Measurements from ENCODE around the gene THAP3. TPM values are rescaled to one million over a fixed set of nuclear protein-coding genes. Genes with fewer than 3 reads are reported as not detected.
"Not testable (repeated sequence)": the region's sequence is repeated elsewhere in the genome, so short reads cannot be mapped to it uniquely, and the experiment has no call there.

THAP3 gene
- total RNA-seq, 5 donors from 2014 or later (not counting 1 experiment from before 2014, with no cell fraction given), result 12.8 to 37.1 (median 26.1) TPM

DNA sequence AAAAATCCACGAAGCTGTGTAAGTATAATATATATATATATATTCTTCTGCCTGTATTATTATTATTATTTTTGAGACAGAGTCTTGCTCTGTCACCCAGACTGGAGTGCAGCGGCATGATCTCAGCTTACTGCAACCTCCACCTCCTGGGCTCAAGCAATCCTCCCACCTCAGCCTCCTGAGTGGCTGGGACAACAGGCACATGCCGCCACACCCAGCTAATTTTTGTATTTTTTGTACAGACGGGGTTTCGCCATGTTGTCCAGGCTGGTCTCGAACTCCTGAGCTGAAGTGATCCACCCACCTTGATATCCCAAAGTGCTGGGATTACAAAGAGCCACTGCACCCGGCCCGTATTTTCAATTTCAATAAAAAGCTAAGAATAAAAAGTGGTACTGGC lies 24.7 kb upstream of the THAP3 start:
- H3K27me3 Mint-ChIP-seq, POLR2A ChIA-PET: not testable (repeated sequence)

GRCh38 chr1:6600410-6601048 lies 24.1 kb upstream of the THAP3 start:
- Histone ChIP-seq H3K4me1 (ENCODE audit: control insufficient read depth in 1 of 2, extremely low read depth in 1 of 2, insufficient read depth in 2 of 2, low read length in 2 of 2) (peaks cover 17 to 68% of the 10 kb centered on the region in 2 experiments), H3K36me3 (ENCODE audit: control insufficient read depth in 2 of 2, extremely low read depth in 1 of 2, insufficient read depth in 1 of 2, low read length in 1 of 2) (peaks cover 12 to 27% of the 10 kb centered on the region in 2 donors), H3K27me3 (replicated peaks in 1 of 2; ENCODE audit: control insufficient read depth in 2 of 2, extremely low read depth in 1 of 2, insufficient read depth in 2 of 2, low read length in 1 of 2) (no peaks in the 10 kb centered on the region), H3K9me3 (no peaks in the 10 kb centered on the region), H3K27ac (ENCODE audit: low read length) (peak overlapping the region; percentile 51), H3K4me3 (ENCODE audit: control insufficient read depth in 1 of 2, extremely low read depth in 1 of 2, low read length in 1 of 2) (peak overlapping the region; percentile 79 to 97)
- peaks cover 21% of the 10 kb centered on the region for H3K36me3 Mint-ChIP-seq
- H3K27me3 Mint-ChIP-seq, result no peaks in the 10 kb centered on the region
- POLR2A ChIA-PET, result no interaction called here
- ATAC-seq (replicated peaks in 1 of 4), result peak in 1 of 4 experiments; percentile 2
- CTCF ChIA-PET, result interaction anchor here in 1 of 2 donors (0.7 to 2.0 kb wide), 4 partner anchors 20 to 101 kb away, joined by 3 to 10 read pairs (median 4); partner anchors contain the start of genes DNAJC11, NOL9 and ZBTB48
- H3K9me3 Mint-ChIP-seq, result no peaks in the 10 kb centered on the region
- no peak for DNase-seq
- H3K4me1 Mint-ChIP-seq, result peaks cover 48 to 63% (median 53%) of the 10 kb centered on the region in 3 donors
- 18% methylated on average over 4 of the region's 10 CpGs for WGBS (ENCODE audit: insufficient coverage)
- peak overlapping the region; percentile 98 to 99 for H3K27ac Mint-ChIP-seq
- H3K4me3 Mint-ChIP-seq, result peak overlapping the region; percentile 96 to 99 (median 99)

More for the DNA sequence above, 24.7 kb upstream of the THAP3 start:
- peak overlapping the region; percentile 79 to 97 for H3K4me3 ChIP-seq (ENCODE audit: control insufficient read depth in 1 of 2, extremely low read depth in 1 of 2, low read length in 1 of 2)
- H3K27me3 ChIP-seq (replicated peaks in 1 of 2; ENCODE audit: control insufficient read depth in 2 of 2, extremely low read depth in 1 of 2, insufficient read depth in 2 of 2, low read length in 1 of 2); H3K9me3 Mint-ChIP-seq; H3K9me3 ChIP-seq; DNase-seq; ATAC-seq (replicated peaks in 1 of 4): not testable (repeated sequence)
- peaks cover 50 to 66% (median 58%) of the 10 kb centered on the region in 3 donors for H3K4me1 Mint-ChIP-seq
- 0% methylated on average over 2 of the region's 8 CpGs for WGBS (ENCODE audit: insufficient coverage)
- H3K36me3 ChIP-seq (ENCODE audit: control insufficient read depth in 2 of 2, extremely low read depth in 1 of 2, insufficient read depth in 1 of 2, low read length in 1 of 2), result peaks cover 17 to 32% of the 10 kb centered on the region in 2 donors
- peaks cover 17 to 71% of the 10 kb centered on the region in 2 experiments for H3K4me1 ChIP-seq (ENCODE audit: control insufficient read depth in 1 of 2, extremely low read depth in 1 of 2, insufficient read depth in 2 of 2, low read length in 2 of 2)
- peak overlapping the region; percentile 96 to 99 (median 99) for H3K4me3 Mint-ChIP-seq
- peaks cover 26% of the 10 kb centered on the region for H3K36me3 Mint-ChIP-seq
- CTCF ChIA-PET, result interaction anchor here in 1 of 2 donors (0.7 to 2.0 kb wide), 4 partner anchors 20 to 101 kb away, joined by 3 to 10 read pairs (median 4); partner anchors contain the start of genes DNAJC11, NOL9 and ZBTB48
- H3K27ac ChIP-seq (ENCODE audit: low read length), result peak overlapping the region; percentile 51
- peak overlapping the region; percentile 98 to 99 for H3K27ac Mint-ChIP-seq

GRCh38 chr1:6601049-6601922 lies 23.4 kb upstream of the THAP3 start:
- Mint-ChIP-seq H3K9me3 (no peaks in the 10 kb centered on the region), H3K27ac (peak overlapping the region; percentile 98 to 99), H3K4me1 (peaks cover 41 to 55% (median 45%) of the 10 kb centered on the region in 3 donors), H3K36me3 (peaks cover 15% of the 10 kb centered on the region), H3K4me3 (peak overlapping the region; percentile 96 to 99 (median 99)), H3K27me3 (no peaks in the 10 kb centered on the region)
- Histone ChIP-seq H3K36me3 (ENCODE audit: control insufficient read depth in 2 of 2, extremely low read depth in 1 of 2, insufficient read depth in 1 of 2, low read length in 1 of 2) (peaks cover 9 to 19% of the 10 kb centered on the region in 2 donors), H3K27ac (ENCODE audit: low read length) (peak overlapping the region; percentile 51), H3K4me1 (ENCODE audit: control insufficient read depth in 1 of 2, extremely low read depth in 1 of 2, insufficient read depth in 2 of 2, low read length in 2 of 2) (peaks cover 17 to 63% of the 10 kb centered on the region in 2 experiments), H3K9me3 (no peaks in the 10 kb centered on the region), H3K4me3 (ENCODE audit: control insufficient read depth in 1 of 2, extremely low read depth in 1 of 2, low read length in 1 of 2) (peak overlapping the region; percentile 79 to 97), H3K27me3 (replicated peaks in 1 of 2; ENCODE audit: control insufficient read depth in 2 of 2, extremely low read depth in 1 of 2, insufficient read depth in 2 of 2, low read length in 1 of 2) (no peaks in the 10 kb centered on the region)
- WGBS (ENCODE audit: insufficient coverage), result under 1% methylated on average over 33 of the region's 40 CpGs
- ChIA-PET POLR2A (interaction anchor here in 1 of 2 donors (0.5 kb wide), 1 partner anchor 141 kb away, joined by 3 read pairs; no protein-coding TSS in a partner anchor), CTCF (interaction anchor here in 1 of 2 donors (1.2 to 2.0 kb wide), 2 partner anchors 11 to 21 kb away, joined by 3 to 10 read pairs; partner anchors contain the start of gene ZBTB48)
- peak; percentile 41 to 50 (median 46) for ATAC-seq (replicated peaks in 1 of 4)
- DNase-seq, result peak in 34 of 35 experiments; percentile 34 to 81 (median 54)

DNA sequence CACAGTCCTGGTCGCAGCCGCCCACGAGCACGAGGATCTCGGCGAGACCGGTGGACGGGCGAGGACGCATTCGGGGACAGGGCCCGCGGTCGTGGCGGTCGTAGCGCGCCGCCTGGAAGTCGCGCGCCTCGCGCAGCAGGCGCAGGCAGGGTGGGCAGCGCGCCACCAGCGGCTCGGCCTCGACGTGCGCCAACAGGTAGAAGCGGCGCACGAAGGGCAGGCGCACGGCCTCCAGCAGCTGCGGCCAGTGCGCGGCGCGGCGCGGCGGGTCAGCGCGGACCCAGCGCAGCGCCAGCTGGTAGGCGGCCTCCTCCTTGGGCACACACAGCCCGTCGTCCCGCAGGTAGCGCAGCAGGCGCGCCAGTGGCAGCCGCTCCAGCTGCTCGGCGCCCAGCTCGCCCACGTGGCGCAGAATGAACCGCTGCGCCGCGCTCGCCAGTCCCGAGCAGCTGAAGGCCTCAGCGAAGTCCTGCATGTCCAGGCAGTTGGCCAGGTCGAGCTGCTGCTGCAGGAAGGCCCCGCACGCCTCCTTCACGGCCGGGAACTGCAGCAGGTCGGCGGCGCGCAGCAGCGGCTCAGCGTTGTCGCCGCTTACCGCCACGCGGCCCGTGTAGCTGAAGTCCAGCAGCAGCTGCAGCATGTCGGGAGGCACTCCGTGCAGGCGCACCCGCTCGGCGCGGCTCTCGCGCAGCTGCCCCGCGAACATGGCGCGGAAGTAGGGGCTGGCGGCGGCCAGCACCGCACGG lies 22.6 kb upstream of the THAP3 start:
- peak overlapping the region; percentile 79 to 97 for H3K4me3 ChIP-seq (ENCODE audit: control insufficient read depth in 1 of 2, extremely low read depth in 1 of 2, low read length in 1 of 2)

DNA sequence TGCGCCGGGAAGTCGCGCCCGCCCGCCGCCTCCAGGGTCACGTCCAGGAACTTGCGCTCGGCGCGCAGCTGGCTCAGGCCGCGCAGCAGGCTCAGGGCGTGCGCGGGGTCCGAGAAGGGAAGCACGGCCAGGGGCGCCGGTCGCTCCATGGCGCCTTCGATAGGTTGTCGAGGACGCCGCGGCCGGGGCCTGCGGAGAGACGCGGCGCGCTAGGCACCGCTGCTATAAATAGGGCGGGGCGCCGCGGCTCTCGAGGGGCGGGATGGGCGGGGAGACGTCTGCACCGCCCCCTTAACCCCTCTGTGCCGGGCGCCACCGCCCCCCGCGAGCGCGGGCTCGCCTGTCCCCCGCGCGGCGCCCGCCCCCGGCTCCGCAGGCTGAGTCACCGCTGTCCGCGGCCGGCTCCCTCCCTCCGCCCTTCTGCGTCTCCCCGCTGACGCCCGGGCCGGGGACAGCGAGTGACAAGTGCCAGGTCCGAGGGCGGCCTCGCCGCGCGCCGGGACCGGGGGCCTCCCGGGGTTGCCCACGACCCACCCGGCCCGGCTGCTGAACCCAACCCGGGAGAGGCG lies 21.9 kb upstream of the THAP3 start, which contains the start of gene KLHL21:
Gene KLHL21, minus strand, starts transcription at position 201 of the 569 bp plus-strand sequence. Its CDS starts 52 bp downstream, at position 149.
- Histone ChIP-seq H3K27ac (ENCODE audit: low read length) (peak within 1 kb of the TSS; percentile 82), H3K36me3 (ENCODE audit: control insufficient read depth in 2 of 2, extremely low read depth in 1 of 2, insufficient read depth in 1 of 2, low read length in 1 of 2) (peaks cover 0 to 5% of the 10 kb centered on the region in 2 donors), H3K9me3 (no peaks in the 10 kb centered on the region), H3K4me3 (ENCODE audit: control insufficient read depth in 1 of 2, extremely low read depth in 1 of 2, low read length in 1 of 2) (peak within 1 kb of the TSS; percentile 79 to 97), H3K4me1 (ENCODE audit: control insufficient read depth in 1 of 2, extremely low read depth in 1 of 2, insufficient read depth in 2 of 2, low read length in 2 of 2) (peaks cover 17 to 48% of the 10 kb centered on the region in 2 experiments), H3K27me3 (replicated peaks in 1 of 2; ENCODE audit: control insufficient read depth in 2 of 2, extremely low read depth in 1 of 2, insufficient read depth in 2 of 2, low read length in 1 of 2) (no peaks in the 10 kb centered on the region)
- peaks cover 12% of the 10 kb centered on the region for H3K36me3 Mint-ChIP-seq
- H3K27me3 Mint-ChIP-seq, result no peaks in the 10 kb centered on the region
- CTCF ChIA-PET, result interaction anchor here (0.5 to 1.2 kb wide), 2 partner anchors 18 to 21 kb away, joined by 3 to 4 read pairs; no protein-coding TSS in a partner anchor
- WGBS (ENCODE audit: insufficient coverage), result under 1% methylated on average over 74 of the region's 84 CpGs
- POLR2A ChIA-PET, result interaction anchor here in 1 of 2 donors (0.6 kb wide), 1 partner anchor 114 kb away, joined by 3 read pairs; no protein-coding TSS in a partner anchor
- H3K27ac Mint-ChIP-seq, result peak within 1 kb of the TSS; percentile 98 to 99
- peak; percentile 50 to 89 (median 76) for DNase-seq
- peak; percentile 63 to 73 (median 70) for ATAC-seq (replicated peaks in 1 of 4)
- no peaks in the 10 kb centered on the region for H3K9me3 Mint-ChIP-seq
- H3K4me3 Mint-ChIP-seq, result peak within 1 kb of the TSS; percentile 96 to 99 (median 99)
- peaks cover 34 to 42% (median 38%) of the 10 kb centered on the region in 3 donors for H3K4me1 Mint-ChIP-seq

More for the DNA sequence above, 22.6 kb upstream of the THAP3 start:
- ATAC-seq (replicated peaks in 1 of 4) (peak; percentile 36 to 51 (median 49)), DNase-seq (peak in 7 of 35 experiments; percentile 19 to 52 (median 28))
- under 1% methylated on average over 103 of the region's 103 CpGs for WGBS (ENCODE audit: insufficient coverage)
- no peaks in the 10 kb centered on the region for H3K9me3 ChIP-seq
- ChIA-PET CTCF (interaction anchor here in 1 of 2 donors (1.2 kb wide), 1 partner anchor 10 kb away, joined by 3 read pairs; no protein-coding TSS in a partner anchor), POLR2A (no interaction called here)
- H3K4me3 Mint-ChIP-seq, result peak overlapping the region; percentile 96 to 99 (median 99)
- H3K9me3 Mint-ChIP-seq, result no peaks in the 10 kb centered on the region
- H3K36me3 ChIP-seq (ENCODE audit: control insufficient read depth in 2 of 2, extremely low read depth in 1 of 2, insufficient read depth in 1 of 2, low read length in 1 of 2), result peaks cover 1 to 11% of the 10 kb centered on the region in 2 donors
- peaks cover 12% of the 10 kb centered on the region for H3K36me3 Mint-ChIP-seq
- peaks cover 17 to 54% of the 10 kb centered on the region in 2 experiments for H3K4me1 ChIP-seq (ENCODE audit: control insufficient read depth in 1 of 2, extremely low read depth in 1 of 2, insufficient read depth in 2 of 2, low read length in 2 of 2)
- H3K27ac ChIP-seq (ENCODE audit: low read length), result peak overlapping the region; percentile 51
- H3K27me3 ChIP-seq (replicated peaks in 1 of 2; ENCODE audit: control insufficient read depth in 2 of 2, extremely low read depth in 1 of 2, insufficient read depth in 2 of 2, low read length in 1 of 2), result no peaks in the 10 kb centered on the region
- H3K4me1 Mint-ChIP-seq, result peaks cover 38 to 48% (median 38%) of the 10 kb centered on the region in 3 donors
- H3K27me3 Mint-ChIP-seq, result no peaks in the 10 kb centered on the region
- H3K27ac Mint-ChIP-seq, result peak overlapping the region; percentile 98 to 99
